ENCODE results near the gene TBC1D2B. TPM values are rescaled to one million over a fixed set of nuclear protein-coding genes. Genes with fewer than 3 reads are reported as not detected.

Gene TBC1D2B
- total and polyA plus RNA-seq, 4 donors, result 21.8 to 62.9 (median 38.9) TPM

DNA sequence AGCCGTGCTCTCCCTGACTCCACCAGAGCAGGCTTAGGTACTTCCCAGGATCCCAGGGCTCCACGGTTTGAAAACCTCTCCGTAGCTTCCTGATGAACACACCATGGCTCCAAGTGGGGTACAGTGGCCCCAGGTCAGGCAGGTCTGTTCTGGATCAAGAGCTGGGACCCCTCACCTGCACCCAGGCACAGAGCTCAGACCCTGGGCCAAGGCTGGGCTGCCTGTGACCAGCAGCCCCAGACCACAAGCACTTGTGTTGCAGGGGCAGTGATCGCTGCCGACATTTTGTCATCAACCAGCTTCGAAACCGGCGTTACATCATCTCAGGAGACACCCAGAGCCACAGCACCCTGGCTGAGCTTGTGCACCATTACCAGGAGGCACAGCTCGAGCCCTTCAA, 20.2 kb upstream of the TBC1D2B start:
- no peaks in the 10 kb centered on the region for H3K9me3 ChIP-seq (ENCODE audit: control insufficient read depth in 4 of 4, insufficient read depth in 3 of 4, low read length in 3 of 4)
- H3K27ac ChIP-seq (ENCODE audit: low read depth in 1 of 2, low read length in 1 of 2), result no peak overlapping the region
- no peak overlapping the region for H3K4me3 ChIP-seq
- H3K4me1 ChIP-seq (ENCODE audit: control insufficient read depth in 5 of 5, insufficient read depth in 5 of 5, low read length in 5 of 5), result peaks cover 0 to 14% (median 3%) of the 10 kb centered on the region in 5 donors
- 70 to 91% methylated on average over 9 of the region's 9 CpGs for WGBS, 2 donors
- no peaks in the 10 kb centered on the region for H3K36me3 ChIP-seq (ENCODE audit: control insufficient read depth in 4 of 4, insufficient read depth in 4 of 4, low read length in 4 of 4)
- ATAC-seq (ENCODE audit: insufficient read depth, low FRiP score), result no peak
- TF ChIP-seq, protein P1, sequence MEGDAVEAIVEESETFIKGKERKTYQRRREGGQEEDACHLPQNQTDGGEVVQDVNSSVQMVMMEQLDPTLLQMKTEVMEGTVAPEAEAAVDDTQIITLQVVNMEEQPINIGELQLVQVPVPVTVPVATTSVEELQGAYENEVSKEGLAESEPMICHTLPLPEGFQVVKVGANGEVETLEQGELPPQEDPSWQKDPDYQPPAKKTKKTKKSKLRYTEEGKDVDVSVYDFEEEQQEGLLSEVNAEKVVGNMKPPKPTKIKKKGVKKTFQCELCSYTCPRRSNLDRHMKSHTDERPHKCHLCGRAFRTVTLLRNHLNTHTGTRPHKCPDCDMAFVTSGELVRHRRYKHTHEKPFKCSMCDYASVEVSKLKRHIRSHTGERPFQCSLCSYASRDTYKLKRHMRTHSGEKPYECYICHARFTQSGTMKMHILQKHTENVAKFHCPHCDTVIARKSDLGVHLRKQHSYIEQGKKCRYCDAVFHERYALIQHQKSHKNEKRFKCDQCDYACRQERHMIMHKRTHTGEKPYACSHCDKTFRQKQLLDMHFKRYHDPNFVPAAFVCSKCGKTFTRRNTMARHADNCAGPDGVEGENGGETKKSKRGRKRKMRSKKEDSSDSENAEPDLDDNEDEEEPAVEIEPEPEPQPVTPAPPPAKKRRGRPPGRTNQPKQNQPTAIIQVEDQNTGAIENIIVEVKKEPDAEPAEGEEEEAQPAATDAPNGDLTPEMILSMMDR (IDR thresholded peaks at IDR 0.05; ENCODE audit: control extremely low read depth, extremely low read depth), result no peak
- H3K27me3 ChIP-seq (ENCODE audit: control insufficient read depth in 3 of 3, insufficient read depth in 3 of 3, low read length in 2 of 3), result no peaks in the 10 kb centered on the region
- no peak overlapping the region for H3K9ac ChIP-seq (ENCODE audit: insufficient read depth in 1 of 2, low read length in 2 of 2)
- DNase-seq, result no peak

DNA sequence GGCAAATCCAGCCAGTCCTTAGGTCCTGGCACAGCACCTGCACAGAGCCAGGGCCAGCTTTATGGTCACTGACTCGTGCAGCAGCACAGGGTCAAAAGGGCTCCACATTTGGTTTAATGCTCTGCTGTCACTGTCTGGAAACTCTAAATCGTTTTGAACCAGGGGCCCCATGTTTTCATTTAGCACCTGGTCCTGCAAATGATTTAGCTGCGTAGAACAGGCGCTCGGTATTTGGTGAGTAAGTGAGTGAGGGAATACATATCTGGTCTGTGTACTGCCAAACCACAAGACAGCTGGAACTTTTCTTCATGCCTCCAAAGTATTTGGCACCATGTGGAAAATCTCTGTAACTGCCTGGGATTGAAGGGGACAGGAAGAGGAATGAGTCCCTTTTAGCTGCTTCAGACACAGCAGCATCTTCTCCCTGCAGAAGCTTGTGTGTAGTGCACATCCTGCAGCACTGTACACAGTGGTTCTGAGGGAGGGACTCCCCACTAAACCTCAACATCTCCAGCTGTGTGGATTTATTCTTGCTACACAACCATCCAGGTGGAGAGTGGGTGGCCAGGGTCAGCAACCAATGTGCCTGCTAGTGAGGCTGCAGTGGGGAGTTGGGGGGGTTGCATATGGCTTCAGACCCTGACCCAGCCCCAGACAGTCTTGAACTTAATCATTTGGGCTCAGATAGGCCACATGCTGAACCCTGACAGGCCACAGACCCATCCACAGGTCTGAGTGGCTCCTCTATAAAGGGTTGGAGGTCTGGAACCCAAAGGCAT, 15.9 kb upstream of the TBC1D2B start:
- TF ChIP-seq, protein P1 (IDR thresholded peaks at IDR 0.05; ENCODE audit: control extremely low read depth, extremely low read depth), result no peak
- H3K36me3 ChIP-seq (ENCODE audit: control insufficient read depth in 4 of 4, insufficient read depth in 4 of 4, low read length in 4 of 4), result no peaks in the 10 kb centered on the region
- H3K27me3 ChIP-seq (ENCODE audit: control insufficient read depth in 3 of 3, insufficient read depth in 3 of 3, low read length in 2 of 3), result no peaks in the 10 kb centered on the region
- H3K9me3 ChIP-seq (ENCODE audit: control insufficient read depth in 4 of 4, insufficient read depth in 3 of 4, low read length in 3 of 4), result no peaks in the 10 kb centered on the region
- 68 to 69% methylated on average over 5 of the region's 5 CpGs for WGBS, 2 donors
- H3K9ac ChIP-seq (ENCODE audit: insufficient read depth in 1 of 2, low read length in 2 of 2), result no peak overlapping the region
- ATAC-seq (ENCODE audit: insufficient read depth, low FRiP score), result no peak
- peak; percentile 79 to 97 (median 91) for DNase-seq
- H3K4me3 ChIP-seq, result no peak overlapping the region
- H3K4me1 ChIP-seq (ENCODE audit: control insufficient read depth in 5 of 5, insufficient read depth in 5 of 5, low read length in 5 of 5), result peaks cover 0 to 36% (median 10%) of the 10 kb centered on the region in 5 donors
- H3K27ac ChIP-seq (ENCODE audit: low read depth in 1 of 2, low read length in 1 of 2), result no peak overlapping the region

DNA sequence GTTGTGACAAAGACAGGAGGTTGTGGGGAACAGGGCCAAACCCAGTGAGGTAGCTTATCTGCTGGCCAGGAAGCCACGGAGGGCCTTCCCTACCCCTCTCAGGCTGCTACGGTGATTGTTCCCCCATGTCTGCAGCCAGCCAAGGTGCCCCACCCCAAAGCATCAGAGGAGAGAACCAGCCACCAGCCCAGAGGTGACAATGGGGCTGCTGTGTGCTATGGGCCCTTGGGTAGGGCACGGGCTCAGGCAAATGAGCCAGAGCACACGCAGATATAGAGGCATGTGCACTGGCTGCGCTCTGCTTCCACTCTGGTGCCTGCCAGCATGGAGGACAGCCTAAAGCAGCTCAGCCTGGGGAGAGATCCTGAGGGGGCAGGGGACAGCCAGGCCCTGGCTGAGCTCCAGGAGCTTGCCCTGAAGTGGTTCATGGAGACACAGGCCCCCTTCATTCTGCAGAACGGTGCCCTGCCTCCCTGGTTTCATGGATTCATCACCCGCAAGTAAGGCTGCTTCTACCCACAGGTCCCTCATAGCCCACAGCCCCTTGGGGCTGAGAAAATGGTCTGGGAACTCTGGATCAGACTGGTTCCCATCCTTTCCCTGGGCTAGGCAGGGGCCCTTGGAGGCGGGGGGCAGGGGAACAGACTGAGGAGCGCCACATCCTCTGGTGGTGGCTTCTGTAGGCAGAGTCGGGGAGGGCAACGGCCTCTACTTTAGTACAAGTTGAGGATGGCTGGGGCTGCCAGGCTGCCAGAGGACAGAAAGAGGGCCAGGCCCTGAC, 14.9 kb upstream of the TBC1D2B start, which contains the start of gene SH2D7:
SH2D7 (plus strand) TSS at position 301 of the 781 bp plus-strand sequence; CDS start at position 325, 24 bp downstream.
- no peak within 1 kb of the TSS for H3K4me3 ChIP-seq
- H3K9me3 ChIP-seq (ENCODE audit: control insufficient read depth in 4 of 4, insufficient read depth in 3 of 4, low read length in 3 of 4), result no peaks in the 10 kb centered on the region
- H3K27ac ChIP-seq (ENCODE audit: low read depth in 1 of 2, low read length in 1 of 2), result peak within 1 kb of the TSS in 1 of 2 donors; percentile 64
- WGBS, 2 donors, result 74 to 77% methylated on average over 11 of the region's 11 CpGs
- peaks cover 0 to 36% (median 10%) of the 10 kb centered on the region in 5 donors for H3K4me1 ChIP-seq (ENCODE audit: control insufficient read depth in 5 of 5, insufficient read depth in 5 of 5, low read length in 5 of 5)
- H3K36me3 ChIP-seq (ENCODE audit: control insufficient read depth in 4 of 4, insufficient read depth in 4 of 4, low read length in 4 of 4), result no peaks in the 10 kb centered on the region
- ATAC-seq (ENCODE audit: insufficient read depth, low FRiP score) (no peak), DNase-seq (no peak)
- no peaks in the 10 kb centered on the region for H3K27me3 ChIP-seq (ENCODE audit: control insufficient read depth in 3 of 3, insufficient read depth in 3 of 3, low read length in 2 of 3)
- TF ChIP-seq, protein P1 (IDR thresholded peaks at IDR 0.05; ENCODE audit: control extremely low read depth, extremely low read depth), result no peak
- H3K9ac ChIP-seq (ENCODE audit: insufficient read depth in 1 of 2, low read length in 2 of 2), result no peak within 1 kb of the TSS

All from lung (tissue), 12 donors.